Activated CD8-positive, alpha-beta memory T cell treated with anti-CD3 and anti-CD28 coated beads, Interleukin-2, amount 10 ng/mL, durations not matched to agents 7 days and 5 days (primary cell): ENCODE data around the gene PDZD2. TPM values are rescaled to one million over a fixed set of nuclear protein-coding genes. Genes with fewer than 3 reads are reported as not detected.

Experiments
- ATAC-seq: fragments of 150-1000 bp; cut with Tn5 transposase; one replicate; pipeline ENCODE4 v1.10.0; 2021; ENCODE audit warnings: moderate library complexity
- CTCF ChIA-PET: fragments of 350-600 bp; sonication (Branson Sonifier 250); formaldehyde crosslinking; loops from one replicate; lab custom pipeline; 2021; ENCODE audit warnings: antibody characterized with exemption; lab: Charles Lee
- DNase-seq: peaks from one replicate; pipeline ENCODE4 v3.0.0-alpha.2; 2020
- H3K27ac Mint-ChIP-seq: one replicate; pipeline ENCODE4 v1.8.0; 2021; ENCODE audit warnings: mild to moderate bottlenecking, mixed read lengths
- H3K27me3 Mint-ChIP-seq: one replicate; pipeline ENCODE4 v1.8.0; 2021; ENCODE audit warnings: mixed read lengths
- H3K36me3 Mint-ChIP-seq: one replicate; pipeline ENCODE4 v1.8.0; 2021; ENCODE audit warnings: mild to moderate bottlenecking, mixed read lengths
- H3K4me1 Mint-ChIP-seq: one replicate; pipeline ENCODE4 v1.8.0; 2021; ENCODE audit warnings: mixed read lengths
- H3K4me3 Mint-ChIP-seq: one replicate; pipeline ENCODE4 v1.8.0; 2021; ENCODE audit warnings: mild to moderate bottlenecking, moderate library complexity, mixed read lengths
- H3K9me3 Mint-ChIP-seq: one replicate; pipeline ENCODE4 v1.8.0; 2022; ENCODE audit warnings: low read depth, mixed read lengths
- total RNA-seq, 2 experiments: library from RNA; stranded (reverse); gene quantifications; one replicate each; pipeline ENCODE4 v1.2.3, GENCODE V29; 2021

PDZD2 gene
- total RNA-seq, 2 experiments from 2014 or later: not detected

GRCh38 chr5:31823472-31823871 lies 184.5 kb downstream of the PDZD2 start:
- CTCF ChIA-PET: interaction anchor here (3.9 kb wide), 1 partner anchor 270 kb away, joined by 21 read pairs; no protein-coding TSS in a partner anchor
- ATAC-seq (no peak), DNase-seq (no peak)
- no peak overlapping the region for H3K27ac Mint-ChIP-seq
- no peak overlapping the region for H3K4me3 Mint-ChIP-seq
- no peaks in the 10 kb centered on the region for H3K9me3 Mint-ChIP-seq
- H3K27me3 Mint-ChIP-seq: peaks cover 10% of the 10 kb centered on the region
- H3K4me1 Mint-ChIP-seq: no peaks in the 10 kb centered on the region
- H3K36me3 Mint-ChIP-seq: no peaks in the 10 kb centered on the region

- Mint-ChIP-seq H3K4me1 (no peaks in the 10 kb centered on the region), H3K9me3 (no peaks in the 10 kb centered on the region), H3K4me3 (no peak overlapping the region), H3K36me3 (no peaks in the 10 kb centered on the region), H3K27ac (no peak overlapping the region), H3K27me3 (peaks cover 10% of the 10 kb centered on the region)
- DNase-seq (no peak), ATAC-seq (no peak)
- CTCF ChIA-PET: interaction anchor here (0.8 to 3.9 kb wide), 5 partner anchors 204 to 268 kb away, joined by 3 to 21 read pairs (median 3); no protein-coding TSS in a partner anchor
These were observed 186.1 kb downstream of the PDZD2 start for GRCh38 chr5:31824869-31825517.

GRCh38 chr5:31825518-31826068 lies 186.7 kb downstream of the PDZD2 start:
- no peaks in the 10 kb centered on the region for H3K4me1 Mint-ChIP-seq
- CTCF ChIA-PET: interaction anchor here (1.2 to 3.9 kb wide), 3 partner anchors 250 to 267 kb away, joined by 3 to 21 read pairs (median 6); no protein-coding TSS in a partner anchor
- no peaks in the 10 kb centered on the region for H3K36me3 Mint-ChIP-seq
- ATAC-seq: peak; percentile 64
- DNase-seq: peak; percentile 51
- H3K27ac Mint-ChIP-seq: no peak overlapping the region
- peaks cover 2% of the 10 kb centered on the region for H3K9me3 Mint-ChIP-seq
- H3K4me3 Mint-ChIP-seq: no peak overlapping the region
- peaks cover 10% of the 10 kb centered on the region for H3K27me3 Mint-ChIP-seq

- H3K9me3 Mint-ChIP-seq: peaks cover 2% of the 10 kb centered on the region
- H3K27ac Mint-ChIP-seq: no peak overlapping the region
- no peaks in the 10 kb centered on the region for H3K36me3 Mint-ChIP-seq
- H3K4me3 Mint-ChIP-seq: no peak overlapping the region
- DNase-seq (no peak), ATAC-seq (no peak)
- CTCF ChIA-PET: no interaction called here
- H3K27me3 Mint-ChIP-seq: peaks cover 10% of the 10 kb centered on the region
- H3K4me1 Mint-ChIP-seq: no peaks in the 10 kb centered on the region
These were observed 188.9 kb downstream of the PDZD2 start for GRCh38 chr5:31827867-31828266.

GRCh38 chr5:31832966-31833365 lies 194.0 kb downstream of the PDZD2 start:
- no peaks in the 10 kb centered on the region for H3K4me1 Mint-ChIP-seq
- H3K27me3 Mint-ChIP-seq: no peaks in the 10 kb centered on the region
- ATAC-seq (no peak), DNase-seq (no peak)
- CTCF ChIA-PET: no interaction called here
- no peaks in the 10 kb centered on the region for H3K36me3 Mint-ChIP-seq
- peaks cover 2% of the 10 kb centered on the region for H3K9me3 Mint-ChIP-seq
- no peak overlapping the region for H3K4me3 Mint-ChIP-seq
- H3K27ac Mint-ChIP-seq: no peak overlapping the region

- Mint-ChIP-seq H3K27ac (no peak overlapping the region), H3K27me3 (no peaks in the 10 kb centered on the region), H3K9me3 (peaks cover 2% of the 10 kb centered on the region), H3K4me1 (no peaks in the 10 kb centered on the region), H3K4me3 (no peak overlapping the region), H3K36me3 (no peaks in the 10 kb centered on the region)
- DNase-seq: no peak
- no peak for ATAC-seq
- CTCF ChIA-PET: no interaction called here
These were observed 194.8 kb downstream of the PDZD2 start for GRCh38 chr5:31833710-31834109.

- Mint-ChIP-seq H3K9me3 (no peaks in the 10 kb centered on the region), H3K27me3 (no peaks in the 10 kb centered on the region), H3K4me1 (no peaks in the 10 kb centered on the region), H3K4me3 (no peak overlapping the region), H3K27ac (no peak overlapping the region), H3K36me3 (no peaks in the 10 kb centered on the region)
- no peak for DNase-seq
- no peak for ATAC-seq
- CTCF ChIA-PET: no interaction called here
These were observed 205.9 kb downstream of the PDZD2 start for GRCh38 chr5:31844622-31845345.

- H3K4me3 Mint-ChIP-seq: no peak overlapping the region
- ATAC-seq: no peak
- H3K27ac Mint-ChIP-seq: no peak overlapping the region
- no peaks in the 10 kb centered on the region for H3K4me1 Mint-ChIP-seq
- H3K9me3 Mint-ChIP-seq: no peaks in the 10 kb centered on the region
- no peak for DNase-seq
- CTCF ChIA-PET: no interaction called here
- H3K27me3 Mint-ChIP-seq: no peaks in the 10 kb centered on the region
- H3K36me3 Mint-ChIP-seq: no peaks in the 10 kb centered on the region
These were observed 206.4 kb downstream of the PDZD2 start for GRCh38 chr5:31845361-31845760.

GRCh38 chr5:31846934-31847333 lies 208.0 kb downstream of the PDZD2 start:
- CTCF ChIA-PET: no interaction called here
- H3K4me3 Mint-ChIP-seq: no peak overlapping the region
- no peaks in the 10 kb centered on the region for H3K27me3 Mint-ChIP-seq
- no peak overlapping the region for H3K27ac Mint-ChIP-seq
- ATAC-seq (no peak), DNase-seq (no peak)
- no peaks in the 10 kb centered on the region for H3K36me3 Mint-ChIP-seq
- no peaks in the 10 kb centered on the region for H3K4me1 Mint-ChIP-seq
- no peaks in the 10 kb centered on the region for H3K9me3 Mint-ChIP-seq

GRCh38 chr5:31847354-31847753 lies 208.4 kb downstream of the PDZD2 start:
- CTCF ChIA-PET: no interaction called here
- H3K4me1 Mint-ChIP-seq: no peaks in the 10 kb centered on the region
- no peak for ATAC-seq

GRCh38 chr5:31850981-31851689 lies 212.2 kb downstream of the PDZD2 start:
- H3K27ac Mint-ChIP-seq: no peak overlapping the region

More at GRCh38 chr5:31847354-31847753, 208.4 kb downstream of the PDZD2 start:
- Mint-ChIP-seq H3K4me3 (no peak overlapping the region), H3K27ac (no peak overlapping the region), H3K36me3 (no peaks in the 10 kb centered on the region), H3K9me3 (no peaks in the 10 kb centered on the region), H3K27me3 (no peaks in the 10 kb centered on the region)
- DNase-seq: no peak

GRCh38 chr5:31853398-31854135 lies 214.6 kb downstream of the PDZD2 start:
- no peak for DNase-seq
- H3K4me1 Mint-ChIP-seq: peaks cover 8% of the 10 kb centered on the region
- CTCF ChIA-PET: interaction anchor here (1.3 kb wide), 1 partner anchor 223 kb away, joined by 3 read pairs; no protein-coding TSS in a partner anchor
- H3K9me3 Mint-ChIP-seq: no peaks in the 10 kb centered on the region
- H3K4me3 Mint-ChIP-seq: no peak overlapping the region
- H3K27ac Mint-ChIP-seq: no peak overlapping the region
- H3K36me3 Mint-ChIP-seq: no peaks in the 10 kb centered on the region
- H3K27me3 Mint-ChIP-seq: peaks cover 44% of the 10 kb centered on the region
- ATAC-seq: no peak

More at GRCh38 chr5:31850981-31851689, 212.2 kb downstream of the PDZD2 start:
- peaks cover 8% of the 10 kb centered on the region for H3K4me1 Mint-ChIP-seq
- CTCF ChIA-PET: no interaction called here
- DNase-seq: no peak
- H3K9me3 Mint-ChIP-seq: no peaks in the 10 kb centered on the region
- peaks cover 33% of the 10 kb centered on the region for H3K27me3 Mint-ChIP-seq
- no peaks in the 10 kb centered on the region for H3K36me3 Mint-ChIP-seq
- no peak overlapping the region for H3K4me3 Mint-ChIP-seq
- ATAC-seq: no peak
